ENCODE data around the gene ATP9B. TPM values are rescaled to one million over a fixed set of nuclear protein-coding genes. Genes with fewer than 3 reads are reported as not detected.

ATP9B gene
- total RNA-seq, 1 donor from 2014 or later = 33.2 TPM

DNA sequence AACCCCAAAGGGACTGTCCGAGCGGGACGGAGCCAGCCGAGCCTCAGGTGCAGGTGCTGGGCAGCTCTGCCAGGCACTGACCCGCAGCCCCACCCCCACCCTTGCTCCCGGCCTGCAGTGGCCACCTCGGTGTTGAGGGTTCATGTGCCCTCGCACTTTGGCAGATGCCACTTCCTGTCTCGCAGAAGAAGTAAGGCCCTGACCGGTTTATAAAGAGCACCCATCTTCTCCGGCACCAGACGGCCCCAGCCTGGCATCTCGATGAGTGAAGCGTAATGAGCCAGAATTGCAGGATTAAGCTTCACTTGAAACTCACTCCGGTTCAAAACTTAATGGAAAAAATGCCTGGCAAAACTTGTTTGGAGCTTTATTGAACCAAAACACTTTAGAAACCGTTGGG, 315.6 kb downstream of the ATP9B start:
- H3F3A ChIP-seq (ENCODE audit: low read depth) = no peaks in the 10 kb centered on the region
- no peaks in the 10 kb centered on the region for H3K9me3 ChIP-seq (ENCODE audit: low read depth)
- no peak for DNase-seq (ENCODE audit: low spot score)
- H4K20me1 ChIP-seq (ENCODE audit: low read depth) = no peaks in the 10 kb centered on the region
- TF ChIP-seq EZH2phosphoT487 (IDR thresholded peaks at IDR 0.05) (no peak), EZH2 (IDR thresholded peaks at IDR 0.05) (no peak)
- TF ChIP-seq, protein P1, sequence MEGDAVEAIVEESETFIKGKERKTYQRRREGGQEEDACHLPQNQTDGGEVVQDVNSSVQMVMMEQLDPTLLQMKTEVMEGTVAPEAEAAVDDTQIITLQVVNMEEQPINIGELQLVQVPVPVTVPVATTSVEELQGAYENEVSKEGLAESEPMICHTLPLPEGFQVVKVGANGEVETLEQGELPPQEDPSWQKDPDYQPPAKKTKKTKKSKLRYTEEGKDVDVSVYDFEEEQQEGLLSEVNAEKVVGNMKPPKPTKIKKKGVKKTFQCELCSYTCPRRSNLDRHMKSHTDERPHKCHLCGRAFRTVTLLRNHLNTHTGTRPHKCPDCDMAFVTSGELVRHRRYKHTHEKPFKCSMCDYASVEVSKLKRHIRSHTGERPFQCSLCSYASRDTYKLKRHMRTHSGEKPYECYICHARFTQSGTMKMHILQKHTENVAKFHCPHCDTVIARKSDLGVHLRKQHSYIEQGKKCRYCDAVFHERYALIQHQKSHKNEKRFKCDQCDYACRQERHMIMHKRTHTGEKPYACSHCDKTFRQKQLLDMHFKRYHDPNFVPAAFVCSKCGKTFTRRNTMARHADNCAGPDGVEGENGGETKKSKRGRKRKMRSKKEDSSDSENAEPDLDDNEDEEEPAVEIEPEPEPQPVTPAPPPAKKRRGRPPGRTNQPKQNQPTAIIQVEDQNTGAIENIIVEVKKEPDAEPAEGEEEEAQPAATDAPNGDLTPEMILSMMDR (IDR thresholded peaks at IDR 0.05) = no peak
- H3K27me3 ChIP-seq = peaks cover 16% of the 10 kb centered on the region
- H3K4me3 ChIP-seq = no peak overlapping the region
- Mint-ChIP-seq H3K9me3 (no peaks in the 10 kb centered on the region), H3K27ac (no peak overlapping the region), H3K4me3 (no peak overlapping the region), H3K4me1 (peaks cover 2% of the 10 kb centered on the region), H3K36me3 (no peaks in the 10 kb centered on the region), H3K27me3 (ENCODE audit: insufficient read depth, low read depth) (no peaks in the 10 kb centered on the region)
- no peaks in the 10 kb centered on the region for H3K36me3 ChIP-seq
- H3K4me2 ChIP-seq = no peak overlapping the region
- H3K79me2 ChIP-seq (ENCODE audit: low read depth) = no peaks in the 10 kb centered on the region
- H2AFZ ChIP-seq (replicated peaks) = no peak overlapping the region
- H3K4me1 ChIP-seq = no peaks in the 10 kb centered on the region
- H3K9ac ChIP-seq = no peak overlapping the region
- H3K27ac ChIP-seq = no peak overlapping the region

DNA sequence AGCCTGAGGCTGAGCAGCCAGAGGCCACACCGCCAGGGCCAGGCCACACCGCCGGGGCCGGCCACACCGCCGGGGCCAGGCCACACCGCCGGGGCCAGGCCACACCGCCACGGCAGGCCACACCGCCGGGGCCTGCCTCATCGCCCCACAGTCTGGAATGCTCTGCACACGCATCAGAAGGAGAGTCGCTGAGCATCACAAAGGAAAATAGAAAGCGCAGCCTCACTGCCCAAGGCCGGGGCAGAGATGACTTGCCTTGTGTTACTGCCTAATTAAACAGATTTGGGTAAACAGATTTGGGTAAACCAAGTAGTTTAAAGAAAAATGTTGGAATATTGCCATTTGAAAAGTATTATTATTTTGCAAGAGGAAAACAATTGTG, 316.1 kb downstream of the ATP9B start:
- Histone ChIP-seq H3K36me3 (no peaks in the 10 kb centered on the region), H3F3A (ENCODE audit: low read depth) (no peaks in the 10 kb centered on the region), H3K9me3 (ENCODE audit: low read depth) (no peaks in the 10 kb centered on the region), H3K9ac (no peak overlapping the region), H3K79me2 (ENCODE audit: low read depth) (no peaks in the 10 kb centered on the region), H4K20me1 (ENCODE audit: low read depth) (no peaks in the 10 kb centered on the region), H3K4me2 (no peak overlapping the region), H2AFZ (replicated peaks) (no peak overlapping the region), H3K4me1 (no peaks in the 10 kb centered on the region), H3K27me3 (peaks cover 21% of the 10 kb centered on the region), H3K27ac (no peak overlapping the region), H3K4me3 (no peak overlapping the region)
- no peak overlapping the region for H3K27ac Mint-ChIP-seq
- no peak for TF ChIP-seq EZH2 (IDR thresholded peaks at IDR 0.05)
- TF ChIP-seq, protein P1 (IDR thresholded peaks at IDR 0.05) = no peak
- TF ChIP-seq EZH2phosphoT487 (IDR thresholded peaks at IDR 0.05) = no peak
- no peaks in the 10 kb centered on the region for H3K9me3 Mint-ChIP-seq
- H3K27me3 Mint-ChIP-seq (ENCODE audit: insufficient read depth, low read depth) = no peaks in the 10 kb centered on the region
- H3K4me3 Mint-ChIP-seq = no peak overlapping the region
- no peaks in the 10 kb centered on the region for H3K36me3 Mint-ChIP-seq
- no peak for DNase-seq (ENCODE audit: low spot score)
- H3K4me1 Mint-ChIP-seq = peaks cover 2% of the 10 kb centered on the region

DNA sequence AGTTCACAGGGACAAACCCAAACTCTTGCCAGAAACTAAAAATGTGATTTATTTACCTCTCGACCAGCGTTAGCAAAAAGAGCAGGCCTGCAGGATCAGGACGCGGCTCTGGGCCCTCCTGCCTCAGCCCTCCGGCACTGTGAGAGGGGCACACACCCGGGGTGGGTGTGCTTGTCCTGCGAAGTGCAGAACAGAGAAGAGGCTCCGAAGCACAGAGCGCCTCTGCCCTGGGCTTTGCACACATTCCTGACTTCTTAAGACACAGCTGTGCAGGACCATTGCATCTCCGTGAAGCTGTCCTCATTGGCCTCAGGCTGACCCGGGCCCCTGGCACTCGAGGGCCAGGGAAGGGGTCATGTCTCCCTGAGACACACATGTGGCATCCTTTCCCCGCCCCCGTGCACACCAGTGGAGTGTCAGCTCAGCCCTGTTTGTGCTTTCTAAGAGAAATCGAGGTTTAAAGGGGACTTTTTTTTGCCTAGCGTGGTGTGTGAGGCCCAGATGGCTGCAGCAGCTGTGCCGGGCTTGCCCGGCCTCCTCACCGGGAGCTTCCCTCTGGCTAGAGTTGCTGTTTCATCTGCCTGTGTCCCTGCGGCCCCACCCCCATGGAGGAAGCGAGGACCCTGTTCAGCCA, 316.6 kb downstream of the ATP9B start:
- no peak overlapping the region for H2AFZ ChIP-seq (replicated peaks)
- H3K4me1 ChIP-seq = no peaks in the 10 kb centered on the region
- H3K9me3 ChIP-seq (ENCODE audit: low read depth) = no peaks in the 10 kb centered on the region
- H3K4me3 ChIP-seq = no peak overlapping the region
- Mint-ChIP-seq H3K9me3 (no peaks in the 10 kb centered on the region), H3K36me3 (no peaks in the 10 kb centered on the region), H3K4me1 (peaks cover 2% of the 10 kb centered on the region), H3K4me3 (no peak overlapping the region), H3K27ac (no peak overlapping the region), H3K27me3 (ENCODE audit: insufficient read depth, low read depth) (no peaks in the 10 kb centered on the region)
- no peak overlapping the region for H3K9ac ChIP-seq
- no peak overlapping the region for H3K4me2 ChIP-seq
- TF ChIP-seq EZH2 (IDR thresholded peaks at IDR 0.05) = no peak
- no peak for TF ChIP-seq EZH2phosphoT487 (IDR thresholded peaks at IDR 0.05)
- TF ChIP-seq, protein P1 (IDR thresholded peaks at IDR 0.05) = no peak
- no peaks in the 10 kb centered on the region for H3K36me3 ChIP-seq
- H3K27me3 ChIP-seq = peaks cover 26% of the 10 kb centered on the region
- no peak for DNase-seq (ENCODE audit: low spot score)
- no peaks in the 10 kb centered on the region for H4K20me1 ChIP-seq (ENCODE audit: low read depth)
- H3K79me2 ChIP-seq (ENCODE audit: low read depth) = no peaks in the 10 kb centered on the region
- H3F3A ChIP-seq (ENCODE audit: low read depth) = no peaks in the 10 kb centered on the region
- no peak overlapping the region for H3K27ac ChIP-seq
